ENCODE data around the gene MICALL2.

MICALL2 gene

GRCh38 chr7:1388021-1388702 lies 71.1 kb downstream of the MICALL2 start:
- DNase-seq (ENCODE audit: low read depth): no peak
- H3K4me3 ChIP-seq (ENCODE audit: control insufficient read depth, low read depth, low read length): no peak overlapping the region
- TF ChIP-seq CTCF (conservative IDR thresholded peaks at IDR 0.05; ENCODE audit: control insufficient read depth, insufficient read depth, low read depth, low read length): no peak

DNA sequence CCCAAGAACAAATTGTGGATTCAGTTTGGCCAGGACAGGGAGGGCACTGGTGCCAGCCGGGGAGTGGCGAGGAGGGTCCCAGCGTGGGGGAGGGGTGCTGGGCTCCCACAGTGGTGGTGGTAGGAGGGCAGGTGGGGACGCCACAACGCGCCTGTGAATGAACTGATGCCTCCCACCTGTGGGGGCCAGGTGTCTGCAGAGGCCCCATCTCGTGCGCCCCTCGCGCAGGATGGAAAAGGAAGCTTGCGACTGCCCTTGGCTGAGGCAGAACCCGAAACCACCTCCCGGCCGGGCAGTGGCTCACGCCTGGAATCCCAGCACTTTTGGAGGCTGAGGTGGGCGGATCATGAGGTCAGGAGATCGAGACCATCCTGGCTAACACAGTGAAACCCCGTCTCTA lies 72.0 kb downstream of the MICALL2 start:
- no peak overlapping the region for H3K4me3 ChIP-seq (ENCODE audit: control insufficient read depth, low read depth, low read length)
- no peak for TF ChIP-seq CTCF (conservative IDR thresholded peaks at IDR 0.05; ENCODE audit: control insufficient read depth, insufficient read depth, low read depth, low read length)
- no peak for DNase-seq (ENCODE audit: low read depth)

- TF ChIP-seq CTCF (conservative IDR thresholded peaks at IDR 0.05; ENCODE audit: control insufficient read depth, insufficient read depth, low read depth, low read length): no peak
- DNase-seq (ENCODE audit: low read depth): no peak
- H3K4me3 ChIP-seq (ENCODE audit: control insufficient read depth, low read depth, low read length): no peak overlapping the region
These were observed 72.5 kb downstream of the MICALL2 start for GRCh38 chr7:1386623-1387220.

GRCh38 chr7:1385809-1386622 lies 73.3 kb downstream of the MICALL2 start:
- no peak overlapping the region for H3K4me3 ChIP-seq (ENCODE audit: control insufficient read depth, low read depth, low read length)
- no peak for TF ChIP-seq CTCF (conservative IDR thresholded peaks at IDR 0.05; ENCODE audit: control insufficient read depth, insufficient read depth, low read depth, low read length)
- no peak for DNase-seq (ENCODE audit: low read depth)

GRCh38 chr7:1385086-1385808 lies 74.0 kb downstream of the MICALL2 start:
- TF ChIP-seq CTCF (conservative IDR thresholded peaks at IDR 0.05; ENCODE audit: control insufficient read depth, insufficient read depth, low read depth, low read length): no peak
- no peak for DNase-seq (ENCODE audit: low read depth)
- H3K4me3 ChIP-seq (ENCODE audit: control insufficient read depth, low read depth, low read length): no peak overlapping the region
